ENCODE measurements around the gene ZNF853. TPM values are rescaled to one million over a fixed set of nuclear protein-coding genes. Genes with fewer than 3 reads are reported as not detected.
"Not testable (repeated sequence)": the region's sequence is repeated elsewhere in the genome, so short reads cannot be mapped to it uniquely, and the experiment has no call there.

Gene ZNF853
- total RNA-seq (10 to 100 TPM; 10.9 to 12.2 TPM), polyA plus RNA-seq (1 to 10 TPM; 4.6 to 5.0 TPM)
- long read RNA-seq, donor 1, partial matches to known transcripts = 0 of 1 reads
- long read RNA-seq, donor 1, other reads (novel, unspliced or antisense) = 1 of 1 reads
- long read RNA-seq, donor 2, transcript ZNF853-201 (3 exons, 3,857 nt) = major isoform, 11 of 40 reads
- long read RNA-seq, donor 2, partial matches to known transcripts = 4 of 40 reads
- long read RNA-seq, donor 2, other reads (novel, unspliced or antisense) = 25 of 40 reads

DNA sequence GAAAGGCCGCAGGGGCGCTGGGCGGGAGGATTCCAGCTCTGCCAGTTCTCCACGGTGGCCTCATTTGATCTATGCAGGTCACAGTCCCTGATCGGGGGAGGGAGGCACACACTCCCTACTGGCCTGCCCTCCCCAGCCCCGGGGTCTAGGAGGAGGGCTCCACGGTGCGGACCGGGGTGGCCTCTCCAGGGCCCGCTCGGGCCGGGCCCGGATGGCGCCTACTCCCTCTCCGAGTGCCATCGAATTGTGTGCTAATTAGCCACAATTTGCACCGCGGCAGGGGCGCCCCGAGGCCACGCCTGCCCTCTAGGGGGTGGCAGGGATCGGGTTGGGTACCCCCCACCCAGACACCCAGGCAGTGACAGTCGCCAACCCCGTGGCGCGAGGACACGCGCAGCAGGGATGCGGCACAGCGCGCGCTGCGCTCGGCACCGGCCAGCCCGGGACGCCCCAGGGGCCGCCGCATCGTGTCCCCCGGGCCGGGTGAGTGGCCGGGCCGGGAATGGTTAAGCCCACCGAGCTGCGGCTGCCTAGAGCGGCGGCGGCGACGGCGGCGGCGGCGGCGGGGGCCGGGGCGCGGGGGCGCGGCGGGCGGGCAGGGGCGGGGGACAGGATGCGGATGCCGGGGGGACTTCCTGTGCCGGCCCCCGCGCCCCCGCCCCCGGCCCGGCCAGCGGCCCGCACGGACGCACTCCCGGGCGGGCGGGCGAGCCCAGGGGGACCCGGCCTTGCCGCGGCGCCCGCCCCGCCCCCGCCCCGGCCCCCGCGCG is at the start of gene ZNF853:
Gene ZNF853, plus strand, starts transcription at position 658 of the 770 bp plus-strand sequence. CDS start 565 bp downstream, outside the sequence.
- WGBS, 2 donors = 5 to 8% methylated on average over 40 to 91 of the region's 91 CpGs
- no peaks in the 10 kb centered on the region for H3K27me3 ChIP-seq (ENCODE audit: control insufficient read depth in 1 of 2, insufficient read depth in 2 of 2, low read length in 1 of 2)
- peak within 1 kb of the TSS; percentile 67 to 80 for H3K4me3 ChIP-seq (ENCODE audit: low read length in 2 of 2)
- ATAC-seq (ENCODE audit: low FRiP score) = no peak
- no peak within 1 kb of the TSS for H3K27ac ChIP-seq (ENCODE audit: low read depth in 1 of 2, low read length in 2 of 2)
- no peak for DNase-seq
- H3K4me1 ChIP-seq (ENCODE audit: control insufficient read depth in 1 of 2, insufficient read depth in 2 of 2, low read length in 2 of 2) = no peaks in the 10 kb centered on the region
- intact Hi-C loops (cut with DNase I) = no loop called here
- H3K9me3 ChIP-seq (ENCODE audit: control insufficient read depth, low read length) = no peaks in the 10 kb centered on the region
- H3K36me3 ChIP-seq (ENCODE audit: control insufficient read depth in 1 of 2, insufficient read depth in 2 of 2, low read length in 1 of 2) = no peaks in the 10 kb centered on the region

DNA sequence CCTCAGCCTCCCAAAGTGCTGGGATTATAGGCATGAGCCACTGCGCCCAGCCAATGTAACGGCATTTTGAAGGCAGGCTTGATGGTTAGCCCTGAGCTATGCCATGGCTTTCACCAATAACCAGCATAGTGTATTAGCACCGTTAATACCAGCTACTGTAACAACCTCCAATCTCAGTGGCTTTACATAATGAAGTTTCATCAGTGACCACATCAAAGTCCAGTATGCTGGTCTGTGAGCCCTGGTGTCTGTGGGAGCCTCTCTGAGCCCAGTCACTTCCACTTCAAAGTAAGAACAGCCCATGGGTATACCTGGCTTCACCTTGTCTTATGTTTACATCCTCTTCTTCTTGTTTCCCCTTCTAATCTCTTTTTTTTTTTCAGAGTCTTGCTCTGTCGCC is 49.8 kb upstream of the ZNF853 start:
- H3K36me3 ChIP-seq (ENCODE audit: control insufficient read depth in 1 of 2, insufficient read depth in 2 of 2, low read length in 1 of 2) = no peaks in the 10 kb centered on the region
- intact Hi-C loops (cut with DNase I) = no loop called here
- no peaks in the 10 kb centered on the region for H3K4me1 ChIP-seq (ENCODE audit: control insufficient read depth in 1 of 2, insufficient read depth in 2 of 2, low read length in 2 of 2)
- H3K9me3 ChIP-seq (ENCODE audit: control insufficient read depth, low read length) = no peaks in the 10 kb centered on the region
- 87 to 91% methylated on average over 4 of the region's 4 CpGs for WGBS, 2 donors
- H3K27ac ChIP-seq (ENCODE audit: low read depth in 1 of 2, low read length in 2 of 2) = no peak overlapping the region
- DNase-seq = no peak
- peaks cover 0 to 1% of the 10 kb centered on the region in 2 donors for H3K27me3 ChIP-seq (ENCODE audit: control insufficient read depth in 1 of 2, insufficient read depth in 2 of 2, low read length in 1 of 2)
- no peak for ATAC-seq (ENCODE audit: low FRiP score)
- H3K4me3 ChIP-seq (ENCODE audit: low read length in 2 of 2) = no peak overlapping the region

DNA sequence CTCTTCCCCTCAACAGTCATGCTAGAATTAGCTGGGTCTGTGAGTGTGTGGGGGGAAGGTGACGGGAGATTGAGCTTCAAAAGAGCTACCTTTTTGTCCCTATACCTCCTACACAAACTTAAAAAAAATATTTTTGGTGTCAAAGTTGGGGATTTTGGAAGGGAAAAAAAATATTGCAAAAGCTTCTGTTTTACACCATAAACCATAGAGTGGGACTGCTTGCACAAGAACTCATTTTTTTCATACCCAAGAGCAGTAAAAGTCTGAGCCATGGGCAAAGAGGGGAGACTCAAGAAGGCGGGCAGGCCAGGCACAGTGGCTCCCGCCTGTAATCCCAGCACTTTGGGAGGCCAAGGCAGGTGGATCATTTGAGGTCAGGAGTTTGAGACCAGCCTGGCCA is 47.5 kb upstream of the ZNF853 start:
- ATAC-seq (ENCODE audit: low FRiP score) = no peak
- H3K4me3 ChIP-seq (ENCODE audit: low read length in 2 of 2) = no peak overlapping the region
- WGBS, 2 donors = 89 to 91% methylated on average over 3 of the region's 3 CpGs

DNA sequence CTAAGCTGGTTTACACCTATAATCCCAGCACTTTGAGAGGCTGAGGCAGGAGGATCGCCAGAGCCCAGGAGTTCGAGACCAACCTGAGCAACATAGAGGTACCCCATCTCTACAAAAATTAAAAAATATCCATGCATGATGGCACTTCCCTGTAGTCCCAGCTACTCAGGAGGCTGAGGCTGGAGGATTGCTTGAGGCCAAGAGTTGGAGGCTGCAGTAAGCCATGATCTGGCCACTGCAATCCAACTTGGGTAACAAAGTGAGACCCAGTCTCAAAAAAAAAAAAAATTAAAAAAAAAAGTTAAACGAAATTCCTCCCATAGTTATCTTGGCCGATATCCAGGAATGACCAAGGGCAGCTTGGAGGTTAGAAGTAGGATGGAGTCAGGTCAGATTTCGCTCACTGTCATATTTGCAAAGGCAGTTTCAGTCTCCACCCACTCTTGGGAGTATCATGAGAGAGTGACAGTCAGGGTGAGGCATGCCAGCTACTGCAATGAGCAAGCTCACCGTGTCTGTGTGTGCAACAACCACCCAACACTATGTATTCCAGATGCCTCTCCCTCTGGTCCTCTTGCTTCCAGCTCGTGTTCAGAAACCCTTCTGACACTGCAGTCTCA is 44.1 kb upstream of the ZNF853 start:
- H3K27me3 ChIP-seq (ENCODE audit: control insufficient read depth in 1 of 2, insufficient read depth in 2 of 2, low read length in 1 of 2) = peaks cover 0 to 1% of the 10 kb centered on the region in 2 donors
- no peaks in the 10 kb centered on the region for H3K4me1 ChIP-seq (ENCODE audit: control insufficient read depth in 1 of 2, insufficient read depth in 2 of 2, low read length in 2 of 2)
- no peak overlapping the region for H3K27ac ChIP-seq (ENCODE audit: low read depth in 1 of 2, low read length in 2 of 2)
- no peaks in the 10 kb centered on the region for H3K9me3 ChIP-seq (ENCODE audit: control insufficient read depth, low read length)
- intact Hi-C loops (cut with DNase I) = no loop called here
- no peaks in the 10 kb centered on the region for H3K36me3 ChIP-seq (ENCODE audit: control insufficient read depth in 1 of 2, insufficient read depth in 2 of 2, low read length in 1 of 2)
- no peak for ATAC-seq (ENCODE audit: low FRiP score)
- WGBS, 2 donors = 60 to 63% methylated on average over 7 of the region's 7 CpGs
- no peak for DNase-seq
- no peak overlapping the region for H3K4me3 ChIP-seq (ENCODE audit: low read length in 2 of 2)

More for the DNA sequence above, 47.5 kb upstream of the ZNF853 start:
- DNase-seq = no peak
- no peaks in the 10 kb centered on the region for H3K9me3 ChIP-seq (ENCODE audit: control insufficient read depth, low read length)
- no peak overlapping the region for H3K27ac ChIP-seq (ENCODE audit: low read depth in 1 of 2, low read length in 2 of 2)
- intact Hi-C loops (cut with DNase I) = no loop called here
- no peaks in the 10 kb centered on the region for H3K4me1 ChIP-seq (ENCODE audit: control insufficient read depth in 1 of 2, insufficient read depth in 2 of 2, low read length in 2 of 2)
- peaks cover 0 to 1% of the 10 kb centered on the region in 2 donors for H3K27me3 ChIP-seq (ENCODE audit: control insufficient read depth in 1 of 2, insufficient read depth in 2 of 2, low read length in 1 of 2)
- H3K36me3 ChIP-seq (ENCODE audit: control insufficient read depth in 1 of 2, insufficient read depth in 2 of 2, low read length in 1 of 2) = no peaks in the 10 kb centered on the region

DNA sequence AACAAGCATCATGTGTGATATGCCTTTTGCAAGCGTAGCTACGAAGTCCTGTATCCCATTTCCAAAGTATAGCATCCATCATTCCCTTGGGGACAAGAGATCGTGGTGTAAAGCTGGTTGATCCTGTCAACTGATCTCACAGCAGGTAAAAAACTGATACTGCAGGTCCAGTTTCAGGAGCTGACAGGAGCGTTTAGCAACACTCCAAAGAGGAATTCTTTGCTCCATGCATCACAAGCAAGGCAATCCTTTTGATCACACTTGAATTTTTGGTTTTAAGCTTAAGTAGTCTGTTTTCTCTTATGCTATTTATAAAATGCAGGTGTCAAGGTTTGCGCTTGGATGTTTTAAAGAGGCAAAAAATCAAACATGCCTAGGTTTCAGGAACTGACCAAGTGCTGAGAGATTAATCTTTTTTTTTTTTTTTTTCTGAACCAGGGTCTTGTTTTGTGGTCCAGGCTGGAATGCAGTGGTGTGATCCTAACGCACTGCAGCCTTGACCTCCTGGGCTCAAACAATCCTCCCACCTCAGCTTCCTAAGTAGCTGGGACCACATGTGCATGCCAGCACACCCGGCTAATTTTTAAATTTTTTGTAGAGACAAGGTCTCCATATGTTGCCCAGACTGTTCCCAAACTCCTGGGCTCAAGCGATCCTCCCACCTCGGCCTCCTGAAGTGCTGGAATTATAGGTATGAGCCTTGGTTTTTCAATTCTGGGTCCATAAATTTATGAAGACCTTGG is 40.0 kb upstream of the ZNF853 start:
- Histone ChIP-seq H3K27ac (ENCODE audit: low read depth in 1 of 2, low read length in 2 of 2) (no peak overlapping the region), H3K9me3 (ENCODE audit: control insufficient read depth, low read length) (no peaks in the 10 kb centered on the region), H3K4me1 (ENCODE audit: control insufficient read depth in 1 of 2, insufficient read depth in 2 of 2, low read length in 2 of 2) (no peaks in the 10 kb centered on the region), H3K36me3 (ENCODE audit: control insufficient read depth in 1 of 2, insufficient read depth in 2 of 2, low read length in 1 of 2) (no peaks in the 10 kb centered on the region), H3K27me3 (ENCODE audit: control insufficient read depth in 1 of 2, insufficient read depth in 2 of 2, low read length in 1 of 2) (no peaks in the 10 kb centered on the region), H3K4me3 (ENCODE audit: low read length in 2 of 2) (no peak overlapping the region)
- DNase-seq (no peak), ATAC-seq (ENCODE audit: low FRiP score) (no peak)
- intact Hi-C loops (cut with DNase I) = no loop called here
- WGBS, 2 donors = 59 to 70% methylated on average over 9 of the region's 9 CpGs

DNA sequence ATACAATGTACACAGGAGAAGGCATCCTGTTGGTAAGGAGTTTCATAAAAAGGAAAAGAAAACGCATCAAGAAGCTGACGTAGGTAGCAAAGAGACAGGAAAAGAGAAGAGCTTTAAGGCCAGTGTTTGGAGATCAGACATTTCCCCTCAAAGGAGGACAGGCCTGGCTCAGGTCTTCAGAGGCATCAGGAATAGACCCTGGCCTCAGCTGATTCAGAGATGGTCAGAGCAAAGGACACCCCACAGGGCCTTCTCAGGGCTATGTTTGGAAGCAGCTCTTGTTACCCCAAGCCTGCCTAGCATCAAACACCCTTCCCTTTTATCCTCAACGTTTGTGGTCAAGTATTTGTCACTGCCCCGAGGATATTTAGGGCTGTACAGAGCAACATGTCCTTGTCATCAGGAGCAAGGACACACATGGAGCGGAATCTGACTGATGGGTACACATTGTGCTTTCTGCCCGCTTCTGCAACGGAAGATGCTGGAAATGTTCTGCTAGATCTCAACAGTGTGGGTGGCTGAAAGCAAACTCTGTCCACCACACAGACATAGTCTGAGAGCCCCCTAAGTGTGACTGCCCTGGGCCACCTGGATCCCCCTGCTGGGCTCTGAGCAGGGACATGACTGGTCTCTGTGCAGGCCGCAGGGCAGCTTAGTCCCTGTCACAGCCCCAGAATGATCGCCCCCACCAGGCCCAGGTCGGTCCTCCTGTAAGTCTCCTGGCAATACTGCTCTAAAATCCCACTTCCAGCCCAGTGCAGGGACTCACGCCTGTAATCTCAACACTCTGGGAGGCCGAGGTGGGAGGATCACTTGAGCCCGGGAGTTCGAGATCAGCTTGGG is 39.2 kb upstream of the ZNF853 start:
- WGBS, 2 donors = 74 to 76% methylated on average over 14 of the region's 14 CpGs
- intact Hi-C loops (cut with DNase I) = no loop called here
- no peak for ATAC-seq (ENCODE audit: low FRiP score)

DNA sequence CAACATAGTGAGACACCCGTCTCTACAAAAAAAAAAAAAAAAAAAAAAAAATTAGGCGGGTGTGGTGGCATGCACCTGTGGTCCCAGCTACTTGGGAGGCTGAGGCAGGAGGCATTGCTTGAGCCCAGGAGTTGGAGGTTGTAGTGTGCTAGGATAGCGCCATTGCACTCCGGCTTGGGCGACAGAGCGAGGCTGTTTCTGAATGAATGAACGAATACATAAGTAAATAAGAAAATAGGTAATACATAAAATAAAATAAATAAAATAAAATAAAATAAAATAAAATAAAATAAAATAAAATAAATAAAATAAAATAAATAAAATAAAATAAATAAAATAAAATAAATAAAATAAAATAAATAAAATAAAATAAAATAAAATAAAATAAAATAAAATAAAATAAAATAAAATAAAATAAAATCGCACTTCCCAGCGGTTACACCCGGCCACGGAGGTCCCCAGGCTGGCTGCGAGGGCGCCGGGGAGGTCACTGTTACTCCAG is 38.5 kb upstream of the ZNF853 start:
- H3K36me3 ChIP-seq (ENCODE audit: control insufficient read depth in 1 of 2, insufficient read depth in 2 of 2, low read length in 1 of 2); ATAC-seq (ENCODE audit: low FRiP score); H3K27ac ChIP-seq (ENCODE audit: low read depth in 1 of 2, low read length in 2 of 2); H3K4me1 ChIP-seq (ENCODE audit: control insufficient read depth in 1 of 2, insufficient read depth in 2 of 2, low read length in 2 of 2); H3K27me3 ChIP-seq (ENCODE audit: control insufficient read depth in 1 of 2, insufficient read depth in 2 of 2, low read length in 1 of 2); H3K9me3 ChIP-seq (ENCODE audit: control insufficient read depth, low read length); intact Hi-C loops (cut with DNase I); DNase-seq: not testable (repeated sequence)
- peak overlapping the region in 1 of 2 donors; percentile 53 for H3K4me3 ChIP-seq (ENCODE audit: low read length in 2 of 2)
- WGBS, 2 donors = 8 to 9% methylated on average over 14 of the region's 14 CpGs

More for the DNA sequence above, 39.2 kb upstream of the ZNF853 start:
- no peaks in the 10 kb centered on the region for H3K36me3 ChIP-seq (ENCODE audit: control insufficient read depth in 1 of 2, insufficient read depth in 2 of 2, low read length in 1 of 2)
- H3K27ac ChIP-seq (ENCODE audit: low read depth in 1 of 2, low read length in 2 of 2) = no peak overlapping the region
- H3K4me3 ChIP-seq (ENCODE audit: low read length in 2 of 2) = no peak overlapping the region
- no peaks in the 10 kb centered on the region for H3K27me3 ChIP-seq (ENCODE audit: control insufficient read depth in 1 of 2, insufficient read depth in 2 of 2, low read length in 1 of 2)
- H3K9me3 ChIP-seq (ENCODE audit: control insufficient read depth, low read length) = no peaks in the 10 kb centered on the region
- no peaks in the 10 kb centered on the region for H3K4me1 ChIP-seq (ENCODE audit: control insufficient read depth in 1 of 2, insufficient read depth in 2 of 2, low read length in 2 of 2)
- no peak for DNase-seq
